HepG2 (cell line): Measurements from ENCODE around the gene NOXO1. TPM values are rescaled to one million over a fixed set of nuclear protein-coding genes. Genes with fewer than 3 reads are reported as not detected.
A peak's percentile ranks its signal among the peaks of the same experiment; 100 is the strongest.

Experiments used
- BATF2 ChIP-seq: sonication (generic); formaldehyde crosslinking; IDR thresholded peaks from 2 replicates; pipeline ENCODE4 v1.8.0; 2022; ENCODE audit warnings: mild to moderate bottlenecking, missing genetic modification reagents, moderate library complexity
- HNRNPH1 ChIP-seq: fragments of 200-400 bp; formaldehyde crosslinking; optimal IDR thresholded peaks from 2 replicates; pipeline ENCODE3; 2017; ENCODE audit warnings: mild to moderate bottlenecking, low read depth, low read length
- HOXA9 ChIP-seq: sonication (generic); formaldehyde crosslinking; IDR thresholded peaks from 2 replicates; pipeline ENCODE4 v1.8.1; 2022; ENCODE audit warnings: missing genetic modification reagents, mild to moderate bottlenecking, moderate library complexity, borderline replicate concordance
- PAF1 ChIP-seq: IDR thresholded peaks from 2 replicates; pipeline ENCODE4 v1.6.1; 2016; ENCODE audit warnings: missing genetic modification reagents, missing compliant biosample characterization
- SIN3A ChIP-seq: IDR thresholded peaks from 2 replicates; pipeline ENCODE4 v1.6.1; 2011; ENCODE audit warnings: low read depth, mild to moderate bottlenecking, control low read depth, low read length, borderline replicate concordance
- SMAD3 ChIP-seq: sonication (generic); formaldehyde crosslinking; IDR thresholded peaks from 2 replicates; pipeline ENCODE4 v1.4.0; 2020; ENCODE audit warnings: missing genetic modification reagents
- STAT6 ChIP-seq: sonication (generic); formaldehyde crosslinking; IDR thresholded peaks from 2 replicates; pipeline ENCODE4 v1.4.0; 2020; ENCODE audit warnings: missing genetic modification reagents, mild to moderate bottlenecking, borderline replicate concordance
- TBP ChIP-seq: sonication (generic); formaldehyde crosslinking; IDR thresholded peaks from 2 replicates; pipeline ENCODE4 v1.5.0; 2020; ENCODE audit warnings: missing genetic modification reagents
- ZBTB26 ChIP-seq: IDR thresholded peaks from 2 replicates; pipeline ENCODE4 v1.6.1; 2016; ENCODE audit warnings: missing compliant biosample characterization, missing genetic modification reagents, borderline replicate concordance
- ZBTB40 ChIP-seq, 2 experiments: fragments of 450-650 bp in 1 of 2; sonication (generic) in 1 of 2; formaldehyde crosslinking in 1 of 2; IDR thresholded peaks; 2 replicates each; pipeline versions ENCODE4 v1.6.1 to v1.8.0; 2016 to 2022; ENCODE audit warnings: antibody characterized with exemption in 1 of 2, mild to moderate bottlenecking in 1 of 2, missing genetic modification reagents in 1 of 2
- ZNF274 ChIP-seq: sonication (generic); formaldehyde crosslinking; IDR thresholded peaks from 2 replicates; pipeline ENCODE4 v1.5.1; 2020; ENCODE audit warnings: mild to moderate bottlenecking, missing genetic modification reagents
- ZNF296 ChIP-seq: sonication (generic); formaldehyde crosslinking; conservative IDR thresholded peaks from 2 replicates; pipeline ENCODE4 v1.5.0; 2020; ENCODE audit warnings: mild to moderate bottlenecking, missing genetic modification reagents
- ZNF720 ChIP-seq: sonication (generic); formaldehyde crosslinking; IDR thresholded peaks from 2 replicates; pipeline ENCODE4 v1.4.0; 2020; ENCODE audit warnings: missing genetic modification reagents
- ZSCAN22 ChIP-seq: sonication (generic); formaldehyde crosslinking; IDR thresholded peaks from 2 replicates; pipeline ENCODE4 v1.4.0; 2020; ENCODE audit warnings: mild to moderate bottlenecking, missing genetic modification reagents
- polyA plus RNA-seq, 8 experiments: library from polyadenylated mRNA; depleted of rRNA in 3 of 8; stranded (reverse) in 7 of 8; unstranded in 1 of 8; fragments of >200 nt; fragmentation: Illumina TruSeq in 4 of 8; extraction: Trizol in 4 of 8; gene quantifications; 2 replicates each; pipeline versions ENCODE4 v1.2.1 to v1.2.3, GENCODE V29; 2011 to 2016; ENCODE audit warnings: low read depth in 4 of 8, missing spikeins in 1 of 8, mixed read lengths in 1 of 8; ENCODE audit not compliant: insufficient read depth in 1 of 8
- total RNA-seq, 5 experiments: library from RNA; depleted of rRNA; stranded (reverse); fragments of >200 nt; fragmentation: Illumina TruSeq; extraction: Trizol; gene quantifications; 2 replicates each; pipeline ENCODE4 v1.2.3, GENCODE V29; 2016; ENCODE audit warnings: low read depth in 1 of 5

The NOXO1 gene
- total and polyA plus RNA-seq, 2 of the 13 experiments (the other 11 are each of a cell fraction or from before 2014, with no cell fraction given) = 0.69 to 1.4 TPM

GRCh38 chr16:1940273-1941161, 40.8 kb downstream of the NOXO1 start (continued):
- TF ChIP-seq HNRNPH1 (no peak), HOXA9 (no peak), ZNF720 (CRISPR knock-in tag) (no peak), SMAD3 (CRISPR knock-in tag) (peak; percentile 74; the same call in 1 of the 2 replicates), SIN3A (no peak), ZNF296 (CRISPR knock-in tag) (0 out of 2 replicates have a peak, but pooled peaks have one; percentile 37), ZNF274 (CRISPR knock-in tag) (no peak; the same call in 1 of the 2 replicates), TBP (CRISPR knock-in tag) (no peak), ZSCAN22 (no peak), BATF2 (no peak), PAF1 (no peak), ZBTB40 (IDR thresholded peaks at IDR 0.05) (no peak), ZBTB40 (CRISPR knock-in tag; IDR thresholded peaks at IDR 0.05) (peak; percentile 0; the same call in 1 of the 2 replicates), STAT6 (CRISPR knock-in tag) (peak; percentile 4; the same call in 1 of the 2 replicates), ZBTB26 (CRISPR knock-in tag) (peak; percentile 69)
